ENCODE data around the gene RAB10.

- TF ChIP-seq REST (IDR thresholded peaks at IDR 0.05) = no peak
- no peak for TF ChIP-seq SP1 (IDR thresholded peaks at IDR 0.05)
- no peak for TF ChIP-seq CTCF (IDR thresholded peaks at IDR 0.05; ENCODE audit: low read depth, low read length, missing input control)
- TF ChIP-seq ATF3 (IDR thresholded peaks at IDR 0.05) = no peak
- no peak for TF ChIP-seq ZBTB33 (IDR thresholded peaks at IDR 0.05)
- no peak for TF ChIP-seq GABPA (IDR thresholded peaks at IDR 0.05 in 1 of 2, conservative IDR thresholded peaks at IDR 0.05 in 1 of 2)
Measured at GRCh38 chr2:26081556-26081955, 47.7 kb downstream of the RAB10 start.

Data from liver (tissue), 3 donors.